ELR (cell line): ENCODE measurements around the gene ABCA3.
A peak's percentile ranks its signal among the peaks of the same experiment; 100 is the strongest.
"Not testable (repeated sequence)": the region's sequence is repeated elsewhere in the genome, so short reads cannot be mapped to it uniquely, and the experiment has no call there.

ENCODE experiments used
- DNase-seq: peaks from one replicate; pipeline ENCODE4 v3.0.0-alpha.2; 2015; ENCODE audit warnings: low read depth

ABCA3 gene

DNA sequence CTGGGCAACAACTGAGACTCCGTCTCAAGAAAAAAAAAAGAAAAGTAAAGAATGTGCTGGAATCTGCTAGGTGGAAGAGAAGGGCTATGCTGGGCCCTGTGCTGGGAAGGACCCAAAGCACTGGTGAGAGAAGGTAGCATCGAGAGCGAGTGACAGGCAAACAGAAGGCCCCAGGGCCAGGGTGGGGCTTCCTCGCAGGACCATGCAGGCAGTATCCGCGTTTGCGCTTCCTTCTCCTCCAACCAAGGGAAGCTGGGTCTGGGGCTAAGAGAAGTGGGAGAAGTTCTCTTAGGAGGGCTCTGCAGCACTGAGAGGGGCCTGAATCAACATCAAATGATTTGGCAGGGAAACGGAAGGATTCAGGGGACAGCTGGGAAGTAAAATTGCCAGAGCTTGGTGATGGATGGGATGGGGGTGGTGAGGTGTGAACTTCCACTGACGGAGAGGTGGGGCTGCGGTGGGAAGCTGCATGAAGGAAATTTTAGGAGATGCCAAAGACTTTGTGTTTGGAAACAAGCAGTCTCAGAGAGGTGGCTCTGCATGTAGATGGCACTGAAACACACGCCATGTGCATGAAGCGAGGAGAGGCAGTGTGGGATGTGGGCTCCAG is 83.9 kb downstream of the ABCA3 start:
- DNase-seq = no peak

- DNase-seq = no peak
Measured at GRCh38 chr16:2253293-2253692, 87.2 kb downstream of the ABCA3 start.

- peak; percentile 34 for DNase-seq
Measured at GRCh38 chr16:2252806-2253148, 87.8 kb downstream of the ABCA3 start.

DNA sequence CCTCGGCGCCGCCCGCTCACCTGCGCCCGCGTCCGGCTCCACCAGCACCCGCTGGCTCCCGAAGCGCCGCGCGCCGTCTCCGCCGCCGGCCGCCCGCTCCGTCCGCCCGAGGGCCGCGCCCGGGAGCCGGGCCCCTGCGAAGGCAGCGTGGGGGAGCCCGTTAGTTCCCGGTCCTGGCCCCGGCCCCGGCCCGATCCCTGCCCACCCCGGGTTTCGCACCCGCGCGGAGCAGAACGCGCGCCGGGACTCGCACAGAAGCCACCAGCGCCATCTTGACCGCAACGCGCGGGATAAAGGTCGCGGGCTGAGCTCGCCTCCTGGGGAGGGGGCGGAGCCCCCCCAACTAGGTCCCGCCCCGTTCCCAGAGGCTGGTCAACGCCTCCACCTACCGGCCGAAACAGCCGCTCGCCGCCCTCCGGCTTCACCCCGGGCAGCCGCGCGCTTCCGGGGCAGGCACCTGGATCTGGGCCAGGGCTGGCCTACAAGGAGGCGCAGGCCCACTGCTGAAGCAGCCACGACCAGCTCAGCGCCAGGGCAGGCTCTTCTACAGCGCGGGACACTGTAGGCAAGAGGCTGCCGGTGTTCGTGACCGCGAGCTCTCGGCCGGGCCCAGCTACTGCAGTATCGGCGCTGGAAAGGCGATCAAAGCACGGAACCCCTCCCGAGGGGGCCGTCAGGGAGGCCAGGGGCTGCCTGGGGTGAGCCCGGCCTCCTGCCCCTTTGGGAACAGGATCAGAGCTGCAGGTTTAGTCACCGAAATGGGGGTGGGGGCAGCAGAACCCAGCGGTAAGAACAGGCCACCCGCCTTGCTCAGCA is 89.0 kb downstream of the ABCA3 start, which contains the start of gene ECI1:
Gene ECI1 (minus strand): TSS at position 292 of the 816 bp plus-strand sequence. CDS start 21 bp downstream, at position 271.
- DNase-seq = peak; percentile 95

- peak; percentile 45 for DNase-seq
Measured at GRCh38 chr16:2250652-2251295, 89.8 kb downstream of the ABCA3 start.

- no peak for DNase-seq
Measured at GRCh38 chr16:2246301-2246885, 94.1 kb downstream of the ABCA3 start.

GRCh38 chr16:2244926-2245795 is 95.4 kb downstream of the ABCA3 start:
- peak; percentile 42 for DNase-seq

GRCh38 chr16:2244301-2244700 is 96.2 kb downstream of the ABCA3 start:
- no peak for DNase-seq

DNA sequence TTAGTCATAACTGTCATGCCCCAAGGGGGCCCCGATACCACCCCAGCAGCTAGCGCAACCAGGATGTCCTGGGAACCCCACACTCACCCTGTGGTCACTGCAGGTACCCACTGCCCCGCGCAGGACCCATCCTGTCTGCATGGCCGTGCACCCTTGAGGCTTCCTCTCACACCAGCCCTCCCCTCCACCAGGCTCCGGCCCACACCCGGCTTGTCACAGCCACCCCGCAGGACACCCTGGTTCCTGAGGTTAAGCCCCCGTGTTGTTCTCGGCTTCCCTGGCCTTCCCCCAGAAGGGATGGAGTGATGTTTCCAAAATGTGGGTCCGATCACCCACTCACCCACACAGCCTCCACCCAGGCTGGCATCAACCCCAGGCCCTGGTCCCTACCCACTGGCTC is 96.7 kb downstream of the ABCA3 start:
- no peak for DNase-seq

DNA sequence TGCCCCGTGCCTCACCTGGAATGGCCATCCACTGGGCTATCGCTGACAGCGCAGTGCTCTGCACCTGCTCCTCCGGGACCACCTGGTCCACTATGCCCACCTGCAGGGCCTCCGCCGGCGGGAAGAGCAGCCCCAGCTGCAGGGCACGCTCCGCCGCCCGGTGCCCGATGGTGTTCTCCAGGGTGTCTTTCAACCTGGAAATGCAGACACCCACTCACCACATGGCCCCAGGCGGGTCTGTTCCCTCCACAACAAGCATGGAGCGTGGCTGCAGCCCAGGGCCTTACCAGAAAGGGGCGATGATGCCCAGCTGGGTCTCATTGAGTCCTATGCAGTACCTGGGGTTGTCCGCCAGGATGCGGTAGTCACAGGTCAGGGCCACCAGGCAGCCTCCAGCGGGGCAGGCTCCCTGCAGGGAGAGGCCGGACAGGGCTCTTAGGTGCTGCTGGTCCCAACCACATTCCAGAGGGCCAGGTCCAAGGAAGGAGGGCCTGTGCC is 97.4 kb downstream of the ABCA3 start:
- peak; percentile 28 for DNase-seq

DNA sequence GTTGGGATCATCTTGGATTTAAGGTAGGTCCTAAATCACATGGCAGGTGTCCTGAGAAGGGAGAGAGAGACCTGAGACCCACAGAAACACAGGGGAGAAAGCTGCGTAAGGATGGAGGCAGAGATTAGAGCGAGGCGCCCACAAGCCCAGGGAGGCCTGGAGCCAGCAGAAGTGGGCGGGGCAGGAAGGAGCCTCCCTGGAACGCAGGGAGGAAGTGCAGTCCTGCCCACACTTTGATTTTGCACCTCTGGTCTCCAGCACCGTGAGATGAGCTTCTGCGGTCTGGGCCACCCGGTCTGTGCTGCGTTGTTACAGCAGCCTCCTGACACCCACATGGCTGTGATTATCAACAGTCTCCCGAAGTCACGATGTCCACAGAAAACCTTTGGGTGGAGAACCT is 97.9 kb downstream of the ABCA3 start:
- no peak for DNase-seq

DNA sequence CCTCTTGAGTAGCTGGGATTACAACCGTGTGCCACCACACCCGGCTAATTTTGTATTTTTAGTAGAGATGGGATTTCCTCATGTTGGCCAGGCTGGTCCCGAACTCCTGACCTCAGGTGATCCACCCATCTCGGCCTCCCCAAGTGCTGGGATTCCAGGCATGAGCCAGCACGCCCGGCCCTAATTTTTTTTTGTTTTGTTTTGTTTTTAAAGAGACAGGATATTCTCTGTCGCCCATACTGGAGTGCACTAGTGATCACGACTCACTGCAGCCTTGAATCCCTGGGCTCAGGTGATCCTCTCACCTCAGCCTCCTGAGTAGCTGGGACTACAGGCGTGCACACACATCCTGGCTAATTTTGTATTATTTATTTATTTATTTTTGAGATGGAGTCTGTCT is 100.2 kb downstream of the ABCA3 start:
- DNase-seq = not testable (repeated sequence)

GRCh38 chr16:2238838-2239675 is 101.5 kb downstream of the ABCA3 start:
- DNase-seq = peak; percentile 17

GRCh38 chr16:2238150-2238837 is 102.2 kb downstream of the ABCA3 start:
- DNase-seq = no peak

DNA sequence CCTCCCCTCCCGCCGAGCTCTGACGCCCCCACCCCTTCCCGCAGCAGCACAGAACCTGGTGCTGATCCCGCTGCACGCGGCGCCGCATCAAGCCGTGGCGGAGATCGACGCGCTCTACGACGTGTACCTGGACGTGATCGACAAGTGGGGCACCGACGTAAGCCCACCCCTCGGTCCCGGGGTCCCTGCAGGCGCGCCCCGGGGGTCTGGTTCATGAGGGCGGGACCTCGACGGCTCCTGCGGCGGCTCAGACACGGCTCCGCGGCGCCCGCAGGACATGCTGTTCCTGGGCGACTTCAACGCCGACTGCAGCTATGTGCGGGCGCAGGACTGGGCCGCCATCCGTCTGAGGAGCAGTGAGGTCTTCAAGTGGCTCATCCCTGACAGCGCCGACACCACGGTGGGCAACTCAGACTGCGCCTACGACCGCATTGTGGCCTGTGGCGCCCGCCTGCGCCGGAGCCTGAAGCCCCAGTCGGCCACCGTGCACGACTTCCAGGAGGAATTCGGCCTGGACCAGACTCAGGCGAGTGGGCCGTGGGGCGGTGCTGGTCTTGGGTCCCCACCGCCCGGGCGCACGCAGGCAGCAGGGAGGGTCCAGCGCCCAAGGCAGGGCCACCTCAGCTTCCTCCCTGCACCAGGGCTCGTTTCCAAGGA is 102.9 kb downstream of the ABCA3 start:
- DNase-seq = no peak

GRCh38 chr16:2237102-2237482 is 103.4 kb downstream of the ABCA3 start:
- DNase-seq = no peak

DNA sequence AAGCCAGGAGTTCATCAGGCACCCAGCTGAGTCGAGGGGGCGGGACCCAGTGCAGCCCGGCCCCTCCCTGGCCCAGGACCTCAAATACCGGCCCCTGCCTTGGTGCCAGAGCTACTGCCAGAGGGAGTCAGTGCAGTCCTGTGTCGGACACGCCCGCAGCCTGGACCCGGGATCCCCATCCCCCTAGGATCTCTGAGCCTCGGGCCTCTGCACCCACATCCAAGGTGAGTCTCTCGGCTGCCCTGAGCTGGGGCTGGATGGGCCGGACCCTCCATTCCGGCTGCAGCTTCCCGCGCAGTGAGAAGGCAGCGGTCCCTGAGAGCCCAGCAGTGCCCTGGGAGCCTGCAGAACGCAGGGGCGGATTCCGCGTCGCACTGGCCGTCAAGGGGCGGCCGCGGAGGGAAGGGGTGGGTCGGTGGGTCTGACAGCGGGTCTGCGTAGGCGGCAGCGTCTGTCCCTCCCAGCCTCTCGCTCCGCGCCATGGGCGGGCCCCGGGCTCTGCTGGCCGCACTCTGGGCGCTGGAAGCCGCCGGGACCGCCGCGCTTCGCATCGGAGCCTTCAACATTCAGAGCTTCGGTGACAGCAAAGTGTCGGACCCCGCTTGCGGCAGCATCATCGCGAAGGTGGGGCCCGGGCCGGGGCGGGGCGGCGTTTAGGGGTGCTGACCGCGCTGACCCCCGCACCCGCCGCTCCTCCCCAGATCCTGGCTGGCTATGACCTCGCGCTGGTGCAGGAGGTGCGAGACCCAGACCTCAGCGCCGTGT is 104.0 kb downstream of the ABCA3 start, which contains the start of gene DNASE1L2:
Gene DNASE1L2 (plus strand): TSS at position 108 of the 765 bp plus-strand sequence. CDS start 373 bp downstream, at position 481.
- peak; percentile 28 for DNase-seq

DNA sequence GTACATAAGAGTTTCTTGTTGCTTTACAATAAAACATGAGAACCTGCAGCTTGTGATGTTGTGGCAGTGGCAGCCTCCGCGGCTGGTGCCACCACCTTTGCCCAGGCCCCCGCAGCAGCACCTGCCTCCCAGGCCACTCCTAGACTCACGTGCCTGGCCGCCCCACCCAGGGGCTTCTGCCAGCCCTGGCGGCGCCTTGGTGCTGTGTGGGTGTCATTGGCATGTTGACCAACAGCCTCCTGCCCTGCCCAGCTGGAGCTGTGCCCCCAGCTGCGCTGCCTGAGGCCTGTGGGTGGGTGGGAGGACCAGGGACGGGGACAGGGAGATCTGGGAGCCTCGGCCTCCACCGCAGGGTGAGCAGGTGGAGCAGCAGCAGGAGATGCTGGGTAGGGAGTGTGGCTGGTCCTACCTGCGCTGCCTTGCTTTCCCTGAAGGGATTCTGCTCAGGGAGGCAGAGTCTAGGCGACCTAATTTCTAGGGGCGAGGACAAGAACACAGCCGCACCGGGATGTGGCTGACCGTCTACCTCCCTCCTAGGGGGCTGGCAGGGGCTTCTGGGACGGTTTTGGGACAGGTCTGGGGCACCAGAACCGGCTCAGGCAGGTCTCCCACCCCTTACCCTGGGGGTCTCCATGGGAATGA is 104.7 kb downstream of the ABCA3 start:
- no peak for DNase-seq
